GM18520 (cell line): Measurements from ENCODE around the gene RGL1.

Source experiments
- ATAC-seq: cut with Tn5 transposase; IDR thresholded peaks from one replicate; pipeline ENCODE4 v1.9.1; 2021; ENCODE audit not compliant: unreplicated experiment

RGL1 gene

GRCh38 chr1:183859831-183860230 is 54.9 kb downstream of the RGL1 start:
- ATAC-seq, result no peak

- ATAC-seq, result no peak
Observed at GRCh38 chr1:183862967-183863366, 58.0 kb downstream of the RGL1 start.

GRCh38 chr1:183863852-183864251 is 58.9 kb downstream of the RGL1 start:
- ATAC-seq, result no peak

- no peak for ATAC-seq
Observed at GRCh38 chr1:183864611-183865010, 59.7 kb downstream of the RGL1 start.

- no peak for ATAC-seq
Observed at GRCh38 chr1:183869230-183869629, 64.3 kb downstream of the RGL1 start.

GRCh38 chr1:183869664-183870063 is 64.7 kb downstream of the RGL1 start:
- ATAC-seq, result no peak

- ATAC-seq, result no peak
Observed at GRCh38 chr1:183870351-183871077, 65.6 kb downstream of the RGL1 start.

GRCh38 chr1:183871142-183871541 is 66.2 kb downstream of the RGL1 start:
- no peak for ATAC-seq

- no peak for ATAC-seq
Observed at GRCh38 chr1:183871601-183872000, 66.7 kb downstream of the RGL1 start.

- ATAC-seq, result no peak
Observed at GRCh38 chr1:183872403-183872802, 67.5 kb downstream of the RGL1 start.

- no peak for ATAC-seq
Observed at GRCh38 chr1:183873642-183874041, 68.7 kb downstream of the RGL1 start.

GRCh38 chr1:183876309-183876708 is 71.4 kb downstream of the RGL1 start:
- ATAC-seq, result no peak

- no peak for ATAC-seq
Observed at GRCh38 chr1:183877053-183877720, 72.3 kb downstream of the RGL1 start.

GRCh38 chr1:183879494-183879893 is 74.6 kb downstream of the RGL1 start:
- no peak for ATAC-seq

GRCh38 chr1:183879966-183880365 is 75.0 kb downstream of the RGL1 start:
- no peak for ATAC-seq

GRCh38 chr1:183880531-183881243 is 75.8 kb downstream of the RGL1 start:
- no peak for ATAC-seq

GRCh38 chr1:183881387-183882131 is 76.6 kb downstream of the RGL1 start:
- no peak for ATAC-seq

GRCh38 chr1:183882335-183883167 is 77.6 kb downstream of the RGL1 start:
- no peak for ATAC-seq

GRCh38 chr1:183883623-183884022 is 78.7 kb downstream of the RGL1 start:
- no peak for ATAC-seq

- no peak for ATAC-seq
Observed at GRCh38 chr1:183884526-183884925, 79.6 kb downstream of the RGL1 start.
